ENCODE data around the gene TNFSF13B. TPM values are rescaled to one million over a fixed set of nuclear protein-coding genes. Genes with fewer than 3 reads are reported as not detected.
A peak's percentile ranks its signal among the peaks of the same experiment; 100 is the strongest.
"Not testable (repeated sequence)": the region's sequence is repeated elsewhere in the genome, so short reads cannot be mapped to it uniquely, and the experiment has no call there.

TNFSF13B gene
- total RNA-seq, 2 donors from 2014 or later = 6.0 to 13.0 TPM

DNA sequence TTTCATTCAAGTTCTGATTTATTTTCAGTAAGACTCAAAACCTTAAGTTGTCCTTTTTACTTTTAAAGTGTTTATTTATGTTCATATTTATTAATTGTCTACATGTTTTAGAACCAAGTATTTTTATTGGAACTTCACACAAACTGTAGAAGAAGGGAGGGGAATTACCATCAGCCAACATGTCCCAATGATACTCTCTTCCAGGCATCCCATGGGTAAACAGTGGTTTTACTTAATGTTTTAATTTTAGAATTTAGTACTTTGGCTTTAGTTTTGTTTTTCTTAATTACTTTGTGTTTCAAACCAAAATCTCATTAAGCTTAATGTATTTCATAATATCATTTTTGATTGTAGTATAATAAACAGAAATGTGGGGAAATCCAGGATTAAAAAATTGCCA, 5.2 kb downstream of the TNFSF13B start:
- intact Hi-C loops (cut with DNase I) = no loop called here
- DNase-seq (ENCODE audit: low spot score) = no peak

DNA sequence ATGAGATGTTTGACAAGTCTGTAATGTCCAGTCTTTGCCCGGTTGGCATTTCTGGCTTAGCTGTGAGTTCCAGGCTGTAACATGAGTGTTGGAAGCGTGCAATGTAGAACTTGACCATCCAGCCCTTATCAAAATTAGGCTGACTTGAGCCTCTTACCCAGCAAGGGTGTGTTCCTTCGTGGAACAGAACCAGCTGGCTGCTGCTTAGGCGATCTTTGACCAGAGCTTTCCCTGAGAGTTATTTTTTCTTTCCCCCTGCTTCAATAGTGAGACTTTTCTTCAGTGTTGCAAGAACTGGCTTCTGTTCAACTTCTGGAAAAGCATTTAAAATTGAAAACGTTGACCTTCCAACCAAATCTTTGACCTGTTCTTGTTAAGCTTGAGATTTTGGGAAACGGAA, 6.5 kb downstream of the TNFSF13B start:
- intact Hi-C loops (cut with DNase I) = no loop called here
- DNase-seq (ENCODE audit: low spot score) = peak; percentile 89

GRCh38 chr13:108278466-108278865, 8.9 kb downstream of the TNFSF13B start:
- intact Hi-C loops (cut with DNase I) = no loop called here
- DNase-seq (ENCODE audit: low spot score) = no peak

- intact Hi-C loops (cut with DNase I) = no loop called here
- no peak for DNase-seq (ENCODE audit: low spot score)
Measured at GRCh38 chr13:108281901-108282300, 12.4 kb downstream of the TNFSF13B start.

GRCh38 chr13:108283110-108283509, 13.6 kb downstream of the TNFSF13B start:
- intact Hi-C loops (cut with DNase I) = no loop called here
- DNase-seq (ENCODE audit: low spot score) = no peak

- no peak for DNase-seq (ENCODE audit: low spot score)
- intact Hi-C loops (cut with DNase I) = no loop called here
Measured at GRCh38 chr13:108288741-108289140, 19.2 kb downstream of the TNFSF13B start.

DNA sequence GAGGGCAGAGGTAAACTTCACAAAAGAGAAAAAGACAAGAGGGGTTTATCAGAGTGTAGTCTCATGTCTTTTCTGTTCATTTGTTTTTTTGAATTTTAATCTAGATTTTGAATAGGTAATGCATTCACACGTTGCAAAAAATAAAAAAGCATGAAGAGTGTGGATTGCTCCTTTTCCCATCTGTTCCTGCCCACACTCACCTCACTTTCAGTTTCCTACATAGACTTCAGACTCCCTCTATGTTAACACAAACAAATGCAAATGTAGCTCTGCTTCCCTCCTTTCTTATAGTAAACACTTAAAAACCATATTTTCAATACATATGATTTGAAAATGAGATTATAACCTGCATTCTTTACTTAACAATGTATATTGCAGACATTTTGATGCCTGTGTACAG, 20.3 kb downstream of the TNFSF13B start:
- DNase-seq (ENCODE audit: low spot score) = no peak

GRCh38 chr13:108297114-108297513, 27.6 kb downstream of the TNFSF13B start:
- DNase-seq (ENCODE audit: low spot score) = no peak
- intact Hi-C loops (cut with DNase I) = no loop called here

More for the DNA sequence above, 20.3 kb downstream of the TNFSF13B start:
- intact Hi-C loops (cut with DNase I) = no loop called here

- intact Hi-C loops (cut with DNase I) = loop anchor here in 1 of 2 donors (1.0 kb wide), 1 partner anchor 9 kb away; no protein-coding TSS in a partner anchor
Measured at GRCh38 chr13:108302279-108302678, 32.8 kb downstream of the TNFSF13B start.

DNA sequence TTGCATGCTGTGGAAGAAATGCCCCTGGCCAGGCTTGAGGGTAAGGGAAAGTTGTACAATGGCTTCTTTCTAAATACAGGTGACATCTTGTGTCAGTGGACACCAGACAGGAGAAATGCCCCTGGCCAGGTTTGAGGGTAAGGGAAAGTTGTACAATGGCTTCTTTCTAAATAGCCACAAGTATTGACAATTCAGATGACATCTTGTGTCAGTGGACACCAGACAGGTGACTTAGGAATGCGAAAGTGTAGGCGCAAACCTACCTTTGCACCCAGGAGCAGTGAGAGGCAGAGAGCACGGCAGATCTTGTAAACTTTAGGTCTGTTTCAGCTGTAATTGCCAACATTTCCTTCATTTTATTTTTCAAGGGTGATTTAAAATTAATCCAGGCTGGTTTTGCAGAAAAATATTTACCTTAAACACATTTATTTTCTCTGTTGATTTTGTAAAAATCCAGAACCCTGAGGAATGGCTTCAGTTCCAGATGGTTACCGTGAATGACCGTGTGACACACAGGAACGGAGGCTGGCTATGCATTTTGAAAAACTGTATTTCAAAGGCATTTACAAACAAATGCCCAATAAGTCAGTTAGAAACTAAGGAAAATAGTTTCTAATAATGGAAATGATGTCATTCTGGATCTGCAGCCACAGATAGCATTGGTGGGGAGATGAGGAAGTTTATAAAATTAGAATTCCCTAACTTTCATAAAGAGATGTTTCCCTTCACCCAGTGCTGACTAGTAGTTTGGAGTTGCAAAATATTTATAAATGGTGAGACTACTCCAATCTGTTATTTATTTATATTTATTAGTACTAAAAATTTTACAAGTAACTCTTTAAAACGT, 34.9 kb downstream of the TNFSF13B start:
- no peak for DNase-seq (ENCODE audit: low spot score)
- intact Hi-C loops (cut with DNase I) = no loop called here

More at GRCh38 chr13:108302279-108302678, 32.8 kb downstream of the TNFSF13B start:
- no peak for DNase-seq (ENCODE audit: low spot score)

GRCh38 chr13:108305655-108306054, 36.1 kb downstream of the TNFSF13B start:
- no peak for DNase-seq (ENCODE audit: low spot score)
- intact Hi-C loops (cut with DNase I) = no loop called here

DNA sequence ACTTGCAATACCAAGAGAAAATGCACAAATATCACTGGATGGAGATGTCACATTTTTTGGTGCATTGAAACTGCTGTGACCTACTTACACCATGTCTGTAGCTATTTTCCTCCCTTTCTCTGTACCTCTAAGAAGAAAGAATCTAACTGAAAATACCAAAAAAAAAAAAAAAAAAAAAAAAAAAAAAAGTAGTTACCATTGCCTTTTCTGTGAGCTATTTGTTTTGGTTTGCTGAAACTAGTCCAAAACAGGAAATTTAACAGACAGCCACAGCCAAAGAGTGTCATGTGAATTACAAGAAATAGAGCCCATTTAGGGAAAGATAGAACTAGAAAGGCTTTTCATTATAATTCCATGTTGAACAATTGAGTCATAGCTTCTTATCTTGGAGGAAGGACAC, 37.3 kb downstream of the TNFSF13B start:
- intact Hi-C loops (cut with DNase I) = no loop called here
- no peak for DNase-seq (ENCODE audit: low spot score)

GRCh38 chr13:108311596-108311995, 42.1 kb downstream of the TNFSF13B start:
- intact Hi-C loops (cut with DNase I); DNase-seq (ENCODE audit: low spot score): not testable (repeated sequence)

GRCh38 chr13:108313382-108313781, 43.9 kb downstream of the TNFSF13B start:
- intact Hi-C loops (cut with DNase I) = no loop called here

DNA sequence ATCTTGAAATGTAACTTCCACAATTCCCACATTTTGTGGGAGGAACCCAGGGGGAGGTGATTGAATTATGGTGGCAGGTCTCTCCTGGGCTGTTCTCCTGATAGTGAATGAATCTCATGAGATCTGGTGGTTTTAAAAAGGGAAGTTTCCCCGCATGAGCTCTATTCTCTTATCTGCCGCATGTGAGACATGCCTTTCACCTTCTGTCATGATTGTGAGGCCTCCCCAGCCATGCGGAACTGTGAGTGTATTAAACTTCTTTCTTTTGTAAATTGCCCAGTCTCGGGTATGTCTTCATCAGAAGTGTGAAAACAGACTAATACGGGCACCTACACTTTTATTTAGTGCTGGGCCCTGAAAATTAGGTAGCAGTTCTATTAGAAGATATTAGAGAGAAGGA, 45.8 kb downstream of the TNFSF13B start:
- intact Hi-C loops (cut with DNase I) = no loop called here
- no peak for DNase-seq (ENCODE audit: low spot score)

More at GRCh38 chr13:108313382-108313781, 43.9 kb downstream of the TNFSF13B start:
- DNase-seq (ENCODE audit: low spot score) = no peak

DNA sequence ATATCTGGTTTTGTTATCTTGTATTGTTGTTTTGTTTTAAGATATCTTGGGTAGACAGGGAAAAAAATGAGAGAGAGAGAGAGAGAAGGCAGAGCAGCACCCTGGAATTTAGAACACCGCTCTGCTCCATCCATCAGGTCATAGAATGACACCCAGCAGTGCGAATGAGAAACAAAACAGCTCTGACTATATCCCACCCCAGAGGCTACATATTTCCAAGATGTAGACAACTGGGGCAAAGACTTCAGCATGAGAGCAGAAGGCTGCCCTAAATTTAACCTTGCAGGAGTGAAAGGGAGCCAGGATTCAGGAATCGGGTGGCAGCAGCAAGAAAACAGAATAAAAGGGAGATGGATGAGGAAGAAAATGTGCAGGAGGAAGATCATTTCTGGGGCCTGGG, 46.5 kb downstream of the TNFSF13B start:
- intact Hi-C loops (cut with DNase I) = no loop called here
- no peak for DNase-seq (ENCODE audit: low spot score)

DNA sequence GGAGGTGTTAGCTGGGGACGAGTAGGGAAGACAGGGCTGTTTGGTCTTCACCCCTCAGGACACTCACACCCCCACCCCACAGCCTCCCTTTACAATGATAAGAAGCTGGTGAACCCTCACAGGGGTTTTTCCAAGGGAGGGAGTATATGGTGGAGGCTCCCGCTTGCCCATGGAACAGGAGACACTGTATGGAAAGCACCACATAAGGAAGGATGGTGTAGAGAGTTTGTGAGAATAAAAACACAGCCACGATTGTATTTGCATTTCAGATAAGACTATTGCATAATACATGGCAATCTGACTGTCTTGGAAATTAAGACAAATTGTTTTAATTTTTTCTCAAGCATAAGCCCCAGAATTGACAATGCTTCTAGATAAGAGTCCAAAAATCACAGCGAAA, 46.9 kb downstream of the TNFSF13B start:
- no peak for DNase-seq (ENCODE audit: low spot score)
- intact Hi-C loops (cut with DNase I) = no loop called here

DNA sequence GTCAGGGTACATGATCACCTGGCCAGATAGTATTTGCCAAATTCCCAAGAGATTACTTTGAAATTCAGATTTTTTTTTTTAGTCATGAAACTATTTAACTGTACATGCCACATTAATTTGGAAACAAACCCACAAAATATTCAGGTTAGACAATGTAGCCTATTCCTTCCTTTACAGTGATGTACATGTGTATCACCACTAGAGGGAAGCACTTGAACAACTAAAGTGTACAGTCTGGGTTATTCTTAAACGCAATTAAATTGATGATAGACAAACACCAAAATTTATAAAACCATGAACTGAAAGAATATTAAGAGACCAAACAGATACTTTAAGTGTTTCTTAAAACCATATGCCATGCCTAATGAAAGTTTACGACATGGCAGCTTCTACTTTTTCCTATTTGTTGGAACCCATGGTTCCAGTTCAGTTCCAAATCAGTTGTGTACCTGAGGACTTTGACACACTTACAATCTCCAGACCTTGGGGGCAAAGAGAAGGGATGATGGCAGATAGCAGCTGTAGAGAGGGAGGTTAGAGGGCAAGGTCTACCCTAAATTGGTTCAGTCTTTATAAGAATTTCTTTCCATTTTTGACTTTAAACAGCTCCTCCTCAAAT, 52.8 kb downstream of the TNFSF13B start:
- intact Hi-C loops (cut with DNase I) = no loop called here

GRCh38 chr13:108323031-108323430, 53.5 kb downstream of the TNFSF13B start:
- intact Hi-C loops (cut with DNase I) = no loop called here
- DNase-seq (ENCODE audit: low spot score) = no peak

More for the DNA sequence above, 52.8 kb downstream of the TNFSF13B start:
- DNase-seq (ENCODE audit: low spot score) = no peak

DNA sequence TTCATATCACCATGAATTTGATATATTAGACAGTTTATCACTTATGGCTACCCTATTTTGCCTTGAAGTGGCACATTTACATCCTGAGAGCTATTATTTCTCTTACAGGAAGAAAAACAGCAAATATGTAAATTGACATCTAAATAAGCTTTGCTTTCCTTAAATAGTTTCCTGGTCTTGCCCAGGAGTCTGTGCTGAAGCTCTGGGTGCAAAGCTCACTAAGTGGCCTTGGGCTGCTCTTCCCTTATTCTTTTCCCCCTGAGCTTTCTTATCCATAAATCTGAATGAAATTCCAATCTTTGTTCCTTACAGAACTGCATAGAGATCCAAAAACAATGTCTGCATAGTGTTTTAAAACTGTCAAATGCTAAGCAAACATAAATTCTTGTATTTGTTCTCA, 56.3 kb downstream of the TNFSF13B start:
- intact Hi-C loops (cut with DNase I) = no loop called here
- DNase-seq (ENCODE audit: low spot score) = no peak

DNA sequence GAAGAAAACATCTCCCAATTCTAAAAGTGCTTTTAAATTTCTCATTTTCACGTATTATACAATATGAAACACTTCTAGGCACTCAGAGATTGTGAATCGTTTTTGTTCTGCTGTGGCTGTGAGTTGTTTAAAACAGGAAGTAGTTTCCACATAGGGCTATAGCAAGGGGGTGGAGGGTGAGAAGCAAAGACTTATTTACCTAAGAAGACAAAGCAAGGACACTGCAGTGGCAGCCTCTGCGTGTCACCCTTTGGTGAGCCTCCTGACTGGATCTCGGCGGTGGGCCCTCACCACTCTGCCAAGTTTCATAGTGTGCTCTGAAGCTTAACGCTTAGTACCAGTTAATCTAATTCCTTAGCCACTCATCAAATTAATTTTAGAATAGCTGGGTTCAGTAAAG, 56.8 kb downstream of the TNFSF13B start:
- intact Hi-C loops (cut with DNase I) = no loop called here
- DNase-seq (ENCODE audit: low spot score) = no peak
